Naive B cell (primary cell): ENCODE results near the gene DVL1. TPM values are rescaled to one million over a fixed set of nuclear protein-coding genes. Genes with fewer than 3 reads are reported as not detected.

Experiments used
- ATAC-seq, 2 donors: fragments of 150-1000 bp; cut with Tn5 transposase; 2 replicates each; pipeline ENCODE4 v1.10.0; 2021; ENCODE audit warnings: low read depth in 2 of 2, mild to moderate bottlenecking in 2 of 2, moderate library complexity in 2 of 2
- DNase-seq: peaks from one replicate; pipeline ENCODE4 v3.0.0; 2022
- H3K27ac Mint-ChIP-seq, 6 donors: one replicate each; pipeline ENCODE4 v1.8.0; 2020 to 2022; ENCODE audit warnings: mild to moderate bottlenecking in 6 of 6, mixed read lengths in 6 of 6, moderate library complexity in 5 of 6, inconsistent platforms in 2 of 6
- H3K27me3 Mint-ChIP-seq, 3 donors: one replicate each; pipeline ENCODE4 v1.8.0; 2021 to 2022; ENCODE audit warnings: mixed read lengths in 3 of 3, mild to moderate bottlenecking in 1 of 3
- H3K36me3 Mint-ChIP-seq, 2 donors: one replicate each; pipeline ENCODE4 v1.8.0; 2020 to 2022; ENCODE audit warnings: mixed read lengths in 2 of 2, inconsistent platforms in 1 of 2, mild to moderate bottlenecking in 1 of 2
- H3K4me1 Mint-ChIP-seq, 3 donors: one replicate each; pipeline ENCODE4 v1.8.0; 2020 to 2022; ENCODE audit warnings: mixed read lengths in 3 of 3, inconsistent platforms in 1 of 3, mild to moderate bottlenecking in 1 of 3, moderate library complexity in 1 of 3
- H3K4me3 Mint-ChIP-seq, 8 donors: one replicate each; pipeline ENCODE4 v1.8.0; 2020 to 2022; ENCODE audit warnings: mild to moderate bottlenecking in 8 of 8, mixed read lengths in 8 of 8, moderate library complexity in 8 of 8, inconsistent platforms in 2 of 8
- H3K9me3 Mint-ChIP-seq, 7 donors: one replicate each; pipeline ENCODE4 v1.8.0; 2020 to 2022; ENCODE audit warnings: mixed read lengths in 7 of 7, mild to moderate bottlenecking in 5 of 7, inconsistent platforms in 2 of 7, moderate library complexity in 1 of 7
- polyA plus RNA-seq, 6 donors: library from polyadenylated mRNA; unstranded; fragments of 300-500 nt; fragmentation: Illumina TruSeq; gene quantifications; one replicate each; pipeline ENCODE4 v1.2.3, GENCODE V29; 2021; ENCODE audit warnings: low read depth in 6 of 6

The DVL1 gene
- polyA plus RNA-seq, 6 donors from 2014 or later: 0.40 to 1.0 (median 0.68) TPM; not detected in 1

DNA sequence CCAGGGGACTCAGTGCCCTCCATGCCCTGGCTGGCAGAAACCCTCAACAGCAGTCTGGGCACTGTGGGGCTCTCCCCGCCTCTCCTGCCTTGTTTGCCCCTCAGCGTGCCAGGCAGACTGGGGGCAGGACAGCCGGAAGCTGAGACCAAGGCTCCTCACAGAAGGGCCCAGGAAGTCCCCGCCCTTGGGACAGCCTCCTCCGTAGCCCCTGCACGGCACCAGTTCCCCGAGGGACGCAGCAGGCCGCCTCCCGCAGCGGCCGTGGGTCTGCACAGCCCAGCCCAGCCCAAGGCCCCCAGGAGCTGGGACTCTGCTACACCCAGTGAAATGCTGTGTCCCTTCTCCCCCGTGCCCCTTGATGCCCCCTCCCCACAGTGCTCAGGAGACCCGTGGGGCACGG, 21.0 kb downstream of the DVL1 start:
- H3K4me3 Mint-ChIP-seq: no peak overlapping the region
- ATAC-seq: no peak
- no peak overlapping the region for H3K27ac Mint-ChIP-seq

DNA sequence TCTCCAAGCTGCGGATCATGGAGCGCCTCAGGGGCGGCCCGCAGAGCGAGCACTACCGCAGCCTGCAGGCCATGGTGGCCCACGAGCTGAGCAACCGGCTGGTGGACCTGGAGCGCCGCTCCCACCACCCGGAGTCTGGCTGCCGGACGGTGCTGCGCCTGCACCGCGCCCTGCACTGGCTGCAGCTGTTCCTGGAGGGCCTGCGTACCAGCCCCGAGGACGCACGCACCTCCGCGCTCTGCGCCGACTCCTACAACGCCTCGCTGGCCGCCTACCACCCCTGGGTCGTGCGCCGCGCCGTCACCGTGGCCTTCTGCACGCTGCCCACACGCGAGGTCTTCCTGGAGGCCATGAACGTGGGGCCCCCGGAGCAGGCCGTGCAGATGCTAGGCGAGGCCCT, 21.9 kb downstream of the DVL1 start:
- no peaks in the 10 kb centered on the region for H3K27me3 Mint-ChIP-seq
- H3K4me3 Mint-ChIP-seq: peak overlapping the region in 2 of 8 donors; percentile 24 to 58
- ATAC-seq (no peak), DNase-seq (no peak)
- H3K27ac Mint-ChIP-seq: no peak overlapping the region
- no peaks in the 10 kb centered on the region for H3K9me3 Mint-ChIP-seq
- no peaks in the 10 kb centered on the region for H3K36me3 Mint-ChIP-seq
- peaks cover 15 to 29% (median 19%) of the 10 kb centered on the region in 3 donors for H3K4me1 Mint-ChIP-seq

More for the DNA sequence above, 21.0 kb downstream of the DVL1 start:
- Mint-ChIP-seq H3K36me3 (no peaks in the 10 kb centered on the region), H3K4me1 (peaks cover 9 to 19% (median 17%) of the 10 kb centered on the region in 3 donors), H3K9me3 (no peaks in the 10 kb centered on the region), H3K27me3 (no peaks in the 10 kb centered on the region)
- no peak for DNase-seq

- Mint-ChIP-seq H3K27ac (peak overlapping the region in 1 of 6 donors; percentile 87), H3K4me1 (peaks cover 19 to 34% (median 23%) of the 10 kb centered on the region in 3 donors)
- ATAC-seq: no peak
Observed at GRCh38 chr1:1326075-1326605, 23.1 kb downstream of the DVL1 start.

DNA sequence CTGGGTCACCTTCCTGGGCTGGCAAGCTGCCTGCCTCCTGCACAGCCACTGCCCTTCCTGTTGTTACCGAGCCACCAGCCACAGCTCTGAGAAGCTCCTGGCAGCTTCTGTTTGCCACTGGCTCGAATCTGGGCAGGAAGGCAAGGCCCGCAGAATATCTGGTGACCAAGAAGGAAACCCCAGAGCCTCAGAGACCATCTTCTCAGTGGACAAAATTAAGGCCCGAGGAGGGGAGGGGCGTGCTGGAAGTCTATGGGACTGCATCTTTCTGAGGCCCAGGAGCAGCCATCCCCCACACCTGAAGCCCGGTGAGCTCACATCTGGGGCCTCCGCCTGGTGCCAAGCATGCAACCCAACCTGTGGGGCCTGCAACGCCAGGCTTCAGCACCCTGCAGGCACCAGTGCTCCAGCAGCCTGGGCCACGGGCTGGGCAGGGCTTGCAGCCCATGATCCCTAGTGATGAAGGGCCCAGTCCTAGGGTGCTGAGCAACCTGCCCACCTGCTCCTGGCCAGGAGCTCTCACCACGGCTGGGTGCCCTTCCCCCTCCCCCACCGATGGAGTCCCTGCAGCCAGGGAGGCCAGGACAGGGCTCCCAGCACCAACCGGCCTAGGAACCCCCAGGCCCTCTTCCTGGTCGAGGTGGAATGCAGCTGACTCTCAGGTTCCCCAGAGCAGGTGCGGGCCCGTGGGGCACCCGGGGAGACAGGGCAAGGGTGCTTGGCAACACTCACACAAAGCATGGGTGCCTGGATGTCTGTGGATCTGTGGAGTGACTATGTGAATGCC, 23.7 kb downstream of the DVL1 start:
- no peaks in the 10 kb centered on the region for H3K9me3 Mint-ChIP-seq
- peaks cover 19 to 34% (median 23%) of the 10 kb centered on the region in 3 donors for H3K4me1 Mint-ChIP-seq
- ATAC-seq: no peak
- no peaks in the 10 kb centered on the region for H3K36me3 Mint-ChIP-seq
- no peak for DNase-seq
- H3K27me3 Mint-ChIP-seq: no peaks in the 10 kb centered on the region
- peak overlapping the region; percentile 57 to 85 (median 78) for H3K4me3 Mint-ChIP-seq
- H3K27ac Mint-ChIP-seq: peak overlapping the region in 3 of 6 donors; percentile 50 to 87 (median 71)

More at GRCh38 chr1:1326075-1326605, 23.1 kb downstream of the DVL1 start:
- DNase-seq: no peak
- Mint-ChIP-seq H3K4me3 (peak overlapping the region; percentile 36 to 85 (median 70)), H3K9me3 (no peaks in the 10 kb centered on the region), H3K36me3 (no peaks in the 10 kb centered on the region), H3K27me3 (no peaks in the 10 kb centered on the region)

- Mint-ChIP-seq H3K36me3 (no peaks in the 10 kb centered on the region), H3K4me1 (peaks cover 19 to 41% (median 26%) of the 10 kb centered on the region in 3 donors), H3K27me3 (no peaks in the 10 kb centered on the region), H3K9me3 (no peaks in the 10 kb centered on the region), H3K4me3 (peak within 1 kb of the TSS; percentile 85 to 96 (median 90)), H3K27ac (peak within 1 kb of the TSS in 5 of 6 donors; percentile 2 to 98 (median 81))
- peak; percentile 94 for DNase-seq
- peak; percentile 87 to 91 for ATAC-seq
Observed at GRCh38 chr1:1324524-1325287, 24.5 kb downstream of the DVL1 start, which contains the start of the genes CPTP and INTS11. CPTP (plus strand) TSS chr1:1324802; CDS start chr1:1326911, 2,109 bp downstream. INTS11 (minus strand) TSS chr1:1324660; CDS start chr1:1324608, 52 bp downstream.

GRCh38 chr1:1324084-1324523, 25.1 kb downstream of the DVL1 start:
- peak; percentile 29 to 34 for ATAC-seq
- peaks cover 19 to 47% (median 29%) of the 10 kb centered on the region in 3 donors for H3K4me1 Mint-ChIP-seq
- H3K27ac Mint-ChIP-seq: peak overlapping the region in 1 of 6 donors; percentile 89
- H3K9me3 Mint-ChIP-seq: no peaks in the 10 kb centered on the region
- H3K27me3 Mint-ChIP-seq: no peaks in the 10 kb centered on the region
- no peaks in the 10 kb centered on the region for H3K36me3 Mint-ChIP-seq
- peak overlapping the region in 7 of 8 donors; percentile 45 to 96 (median 89) for H3K4me3 Mint-ChIP-seq
- DNase-seq: no peak

DNA sequence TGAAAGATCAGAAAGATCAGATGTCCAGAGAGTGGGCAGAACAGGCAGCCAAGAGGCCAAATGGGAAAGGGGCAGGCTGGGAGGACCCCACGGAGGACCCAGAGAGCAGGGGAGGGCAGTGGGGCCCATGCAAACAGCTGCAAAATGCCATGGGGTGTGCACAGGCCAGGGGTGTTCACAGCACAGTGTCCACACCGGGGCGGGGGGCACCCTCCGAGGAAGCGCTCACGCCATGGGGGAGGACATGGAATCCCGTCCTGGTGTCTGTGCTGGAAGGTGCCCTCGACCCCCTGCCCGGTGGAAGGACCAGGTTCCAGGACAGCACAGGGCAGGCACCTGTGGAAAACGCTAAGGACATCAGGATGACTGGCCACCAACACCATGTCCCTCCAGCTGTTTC, 26.3 kb downstream of the DVL1 start:
- H3K27me3 Mint-ChIP-seq: no peaks in the 10 kb centered on the region
- no peaks in the 10 kb centered on the region for H3K36me3 Mint-ChIP-seq
- ATAC-seq (no peak), DNase-seq (no peak)
- H3K4me1 Mint-ChIP-seq: peaks cover 19 to 49% (median 30%) of the 10 kb centered on the region in 3 donors
- no peaks in the 10 kb centered on the region for H3K9me3 Mint-ChIP-seq
- H3K27ac Mint-ChIP-seq: peak overlapping the region in 2 of 6 donors; percentile 82 to 89
- peak overlapping the region; percentile 85 to 93 (median 87) for H3K4me3 Mint-ChIP-seq

DNA sequence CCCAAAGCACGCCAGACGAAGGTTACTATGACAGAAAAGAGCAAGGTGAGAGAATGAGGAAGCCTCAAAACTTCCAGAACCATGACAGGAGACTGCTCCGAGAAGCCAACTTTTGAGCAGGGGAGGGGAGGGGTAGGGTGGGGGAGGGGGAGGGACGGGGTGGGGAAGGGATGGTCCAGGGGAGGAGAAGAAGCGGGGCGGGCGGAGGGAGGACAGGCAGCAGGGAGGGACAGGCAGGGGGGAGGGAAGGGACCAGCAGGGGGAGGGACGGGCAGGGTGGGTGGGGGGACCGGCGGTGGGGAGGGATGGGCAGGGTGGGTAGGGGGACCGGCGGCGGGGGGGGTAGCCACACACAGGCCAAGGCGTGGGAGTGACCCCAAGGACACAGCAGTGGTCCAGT, 26.8 kb downstream of the DVL1 start:
- H3K36me3 Mint-ChIP-seq: no peaks in the 10 kb centered on the region
- H3K27ac Mint-ChIP-seq: peak overlapping the region in 3 of 6 donors; percentile 47 to 82 (median 78)
- DNase-seq: no peak
- ATAC-seq: no peak
- peaks cover 19 to 49% (median 30%) of the 10 kb centered on the region in 3 donors for H3K4me1 Mint-ChIP-seq
- H3K9me3 Mint-ChIP-seq: no peaks in the 10 kb centered on the region
- peak overlapping the region; percentile 71 to 86 (median 79) for H3K4me3 Mint-ChIP-seq
- H3K27me3 Mint-ChIP-seq: no peaks in the 10 kb centered on the region

DNA sequence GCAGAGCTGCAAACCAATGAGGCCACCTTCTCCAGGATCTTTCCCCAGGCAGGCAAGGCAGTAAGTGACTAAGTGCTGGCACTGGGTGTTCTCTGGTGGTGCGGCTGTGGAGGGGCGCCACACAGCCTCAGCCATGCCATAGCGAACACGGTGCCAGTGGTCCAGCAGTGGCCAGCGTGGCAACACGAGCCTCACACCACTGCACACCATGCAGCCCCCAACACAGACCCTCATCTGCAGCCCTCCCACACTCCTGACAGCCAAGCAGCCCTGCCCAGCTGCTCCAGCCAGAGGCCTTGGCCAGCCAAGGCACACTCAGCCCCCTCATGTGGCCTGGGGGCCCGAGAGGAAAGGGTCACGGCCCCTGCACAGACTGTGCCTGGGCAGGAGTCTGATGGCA, 27.7 kb downstream of the DVL1 start:
- no peaks in the 10 kb centered on the region for H3K9me3 Mint-ChIP-seq

GRCh38 chr1:1320666-1321448, 28.4 kb downstream of the DVL1 start:
- Mint-ChIP-seq H3K27ac (peak overlapping the region in 1 of 6 donors; percentile 38), H3K4me3 (peak overlapping the region in 2 of 8 donors; percentile 51 to 65), H3K9me3 (no peaks in the 10 kb centered on the region), H3K27me3 (no peaks in the 10 kb centered on the region), H3K4me1 (peaks cover 15 to 42% (median 24%) of the 10 kb centered on the region in 3 donors), H3K36me3 (no peaks in the 10 kb centered on the region)
- ATAC-seq: no peak
- DNase-seq: no peak

More for the DNA sequence above, 27.7 kb downstream of the DVL1 start:
- Mint-ChIP-seq H3K4me3 (peak overlapping the region in 2 of 8 donors; percentile 51 to 65), H3K27ac (peak overlapping the region in 1 of 6 donors; percentile 38), H3K27me3 (no peaks in the 10 kb centered on the region), H3K4me1 (peaks cover 19 to 48% (median 29%) of the 10 kb centered on the region in 3 donors), H3K36me3 (no peaks in the 10 kb centered on the region)
- no peak for DNase-seq
- no peak for ATAC-seq

GRCh38 chr1:1319646-1319941, 29.6 kb downstream of the DVL1 start:
- Mint-ChIP-seq H3K27ac (peak overlapping the region in 1 of 6 donors; percentile 20), H3K4me3 (peak overlapping the region in 1 of 8 donors; percentile 27), H3K36me3 (no peaks in the 10 kb centered on the region)

DNA sequence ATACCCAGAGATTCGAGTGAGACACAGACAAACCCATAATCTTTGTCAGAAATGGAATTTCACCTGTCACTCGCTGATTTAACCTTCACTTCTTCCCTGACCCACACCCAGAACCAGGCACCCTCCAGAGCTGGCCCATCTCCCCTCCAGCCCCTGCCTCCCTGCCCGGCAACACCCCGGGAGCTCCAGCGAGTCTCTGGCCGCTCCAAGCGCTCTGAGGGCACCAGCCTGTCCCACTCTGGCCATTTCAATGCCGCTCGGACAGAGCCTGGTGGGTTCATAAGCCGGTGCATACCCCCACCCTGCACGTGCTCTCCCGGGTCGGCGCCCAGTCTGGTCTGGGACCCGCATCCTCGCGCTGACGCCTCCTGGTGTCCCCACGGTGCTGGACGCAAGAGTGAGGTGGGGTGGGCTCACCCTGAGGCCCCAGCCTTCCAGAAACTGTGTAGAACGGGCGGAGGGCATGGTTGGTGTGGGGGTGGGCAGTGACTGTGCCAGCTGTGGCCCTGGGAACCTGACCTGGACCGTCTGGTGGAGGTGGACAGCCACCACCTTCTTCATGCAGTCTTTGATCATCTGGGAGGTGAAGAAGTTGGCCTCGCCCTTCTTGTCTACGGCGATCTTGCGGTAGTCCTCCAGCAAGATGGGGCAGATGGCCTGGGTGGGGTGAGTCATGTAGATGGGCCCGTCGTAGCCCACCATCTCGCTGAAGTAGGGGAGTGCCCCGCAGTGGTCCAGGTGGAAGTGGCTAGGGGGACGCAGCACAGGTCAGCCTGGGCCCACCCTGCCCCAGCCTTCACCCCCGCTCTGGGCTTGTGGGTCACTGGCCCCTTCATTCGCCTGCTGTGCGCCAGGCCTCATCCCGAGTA, 30.2 kb downstream of the DVL1 start:
- no peak for ATAC-seq
- no peak for DNase-seq
- Mint-ChIP-seq H3K9me3 (no peaks in the 10 kb centered on the region), H3K36me3 (no peaks in the 10 kb centered on the region), H3K4me1 (peaks cover 18 to 40% (median 20%) of the 10 kb centered on the region in 3 donors), H3K4me3 (peak overlapping the region in 2 of 8 donors; percentile 53 to 76), H3K27ac (peak overlapping the region in 1 of 6 donors; percentile 60), H3K27me3 (no peaks in the 10 kb centered on the region)

More at GRCh38 chr1:1319646-1319941, 29.6 kb downstream of the DVL1 start:
- no peaks in the 10 kb centered on the region for H3K9me3 Mint-ChIP-seq
- H3K27me3 Mint-ChIP-seq: no peaks in the 10 kb centered on the region
- DNase-seq (no peak), ATAC-seq (no peak)
- peaks cover 18 to 40% (median 20%) of the 10 kb centered on the region in 3 donors for H3K4me1 Mint-ChIP-seq
